ENCODE results near the gene FAM222B. TPM values are rescaled to one million over a fixed set of nuclear protein-coding genes. Genes with fewer than 3 reads are reported as not detected.

FAM222B gene
- polyA plus RNA-seq, 1 donor (not counting 4 experiments of a cell fraction or from before 2014, with no cell fraction given) = 6.5 TPM

DNA sequence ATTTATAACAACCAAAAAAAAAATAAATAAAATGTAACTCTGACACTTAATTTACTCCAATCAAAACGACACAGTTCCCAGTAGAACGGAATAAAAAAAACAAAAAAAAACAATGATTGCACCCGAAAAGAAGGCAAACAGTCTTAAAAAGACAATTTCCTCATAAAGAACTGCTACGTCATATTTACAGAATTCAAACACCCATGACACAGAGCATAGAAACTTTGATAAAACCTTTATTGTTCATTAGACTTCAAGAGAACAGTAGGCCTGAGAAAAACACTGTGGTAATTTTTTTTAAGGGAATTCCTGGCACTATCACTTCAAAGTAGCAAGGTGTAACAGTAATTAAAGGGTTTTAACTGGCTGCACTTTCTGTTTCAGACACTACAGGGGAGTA is 26.1 kb downstream of the FAM222B start:
- Histone ChIP-seq H2AFZ (ENCODE audit: control insufficient read depth, low read length) (no peak overlapping the region), H3K9me1 (ENCODE audit: control insufficient read depth, extremely low read depth, insufficient read depth, low read length) (no peaks in the 10 kb centered on the region), H3K9ac (ENCODE audit: control insufficient read depth, extremely low read depth, insufficient read depth, low read length) (no peak overlapping the region), H3K4me3 (ENCODE audit: control insufficient read depth in 2 of 3, extremely low read depth in 1 of 3, insufficient read depth in 2 of 3, low read depth in 1 of 3, low read length in 3 of 3) (no peak overlapping the region), H3K9me3 (ENCODE audit: control insufficient read depth, low read depth, low read length) (no peaks in the 10 kb centered on the region), H3K27me3 (ENCODE audit: control insufficient read depth, extremely low read depth, insufficient read depth, low read length) (no peaks in the 10 kb centered on the region), H3K4me1 (ENCODE audit: control insufficient read depth, extremely low read depth, insufficient read depth, low read length) (peaks cover under 1% of the 10 kb centered on the region), H3K4me2 (ENCODE audit: control insufficient read depth, extremely low read depth, insufficient read depth, low read depth, low read length) (no peak overlapping the region), H3K79me2 (ENCODE audit: control insufficient read depth, insufficient read depth, low read length) (peaks cover 65% of the 10 kb centered on the region), H3K27ac (ENCODE audit: control insufficient read depth, insufficient read depth, low read length) (no peak overlapping the region), H3K36me3 (ENCODE audit: control insufficient read depth in 2 of 2, extremely low read depth in 1 of 2, insufficient read depth in 2 of 2, low read length in 2 of 2) (no peaks in the 10 kb centered on the region), H4K20me1 (ENCODE audit: control insufficient read depth, extremely low read depth, insufficient read depth, low read length) (no peaks in the 10 kb centered on the region)
- TF ChIP-seq EZH2 (IDR thresholded peaks at IDR 0.05; ENCODE audit: low read length) = no peak
- TF ChIP-seq, protein P1, sequence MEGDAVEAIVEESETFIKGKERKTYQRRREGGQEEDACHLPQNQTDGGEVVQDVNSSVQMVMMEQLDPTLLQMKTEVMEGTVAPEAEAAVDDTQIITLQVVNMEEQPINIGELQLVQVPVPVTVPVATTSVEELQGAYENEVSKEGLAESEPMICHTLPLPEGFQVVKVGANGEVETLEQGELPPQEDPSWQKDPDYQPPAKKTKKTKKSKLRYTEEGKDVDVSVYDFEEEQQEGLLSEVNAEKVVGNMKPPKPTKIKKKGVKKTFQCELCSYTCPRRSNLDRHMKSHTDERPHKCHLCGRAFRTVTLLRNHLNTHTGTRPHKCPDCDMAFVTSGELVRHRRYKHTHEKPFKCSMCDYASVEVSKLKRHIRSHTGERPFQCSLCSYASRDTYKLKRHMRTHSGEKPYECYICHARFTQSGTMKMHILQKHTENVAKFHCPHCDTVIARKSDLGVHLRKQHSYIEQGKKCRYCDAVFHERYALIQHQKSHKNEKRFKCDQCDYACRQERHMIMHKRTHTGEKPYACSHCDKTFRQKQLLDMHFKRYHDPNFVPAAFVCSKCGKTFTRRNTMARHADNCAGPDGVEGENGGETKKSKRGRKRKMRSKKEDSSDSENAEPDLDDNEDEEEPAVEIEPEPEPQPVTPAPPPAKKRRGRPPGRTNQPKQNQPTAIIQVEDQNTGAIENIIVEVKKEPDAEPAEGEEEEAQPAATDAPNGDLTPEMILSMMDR (optimal IDR thresholded peaks at IDR 0.05 in 1 of 3, IDR thresholded peaks at IDR 0.05 in 1 of 3, conservative IDR thresholded peaks at IDR 0.05 in 1 of 3; ENCODE audit: extremely low read depth in 1 of 3, insufficient read depth in 2 of 3, low read length in 3 of 3) = no peak
- no peak for DNase-seq (ENCODE audit: low read depth, low spot score)
- FAIRE-seq = no peak
- dilution Hi-C loops (cut with MboI; ENCODE audit: extremely low pct_ligation_motif_present, low sequenced_read_pairs) = no loop called here

DNA sequence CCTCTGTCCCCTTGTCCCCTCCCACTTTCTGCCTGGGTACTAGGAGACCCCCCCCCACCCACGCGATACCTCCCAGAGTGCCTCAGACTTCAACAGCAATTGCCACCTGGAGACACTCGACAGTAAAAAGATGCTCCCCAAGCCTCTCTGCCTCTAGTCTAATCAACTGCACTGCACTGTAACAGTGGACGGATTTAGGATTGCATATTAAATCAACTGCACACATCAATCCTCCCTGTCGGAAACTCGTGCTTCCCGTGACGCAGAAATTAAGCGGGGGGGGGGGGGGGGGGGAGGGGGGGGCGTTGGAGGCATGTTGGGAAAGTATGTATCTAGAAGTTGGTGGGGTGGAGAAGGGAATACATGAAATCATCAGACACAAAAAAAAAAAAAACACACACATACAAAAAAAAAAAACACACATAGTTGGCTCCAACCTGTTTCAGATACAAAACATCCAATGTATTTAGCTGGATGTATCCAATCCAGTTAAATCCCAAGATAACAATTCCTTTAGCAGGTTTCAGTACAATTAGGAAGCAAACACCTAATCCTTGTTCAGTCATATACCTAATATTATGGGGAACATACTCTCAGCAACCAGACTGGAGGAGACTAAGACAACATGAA is 29.7 kb downstream of the FAM222B start:
- no peaks in the 10 kb centered on the region for H3K36me3 ChIP-seq (ENCODE audit: control insufficient read depth in 2 of 2, extremely low read depth in 1 of 2, insufficient read depth in 2 of 2, low read length in 2 of 2)
- no peaks in the 10 kb centered on the region for H3K9me1 ChIP-seq (ENCODE audit: control insufficient read depth, extremely low read depth, insufficient read depth, low read length)
- H2AFZ ChIP-seq (ENCODE audit: control insufficient read depth, low read length) = peak overlapping the region; percentile 34
- peak overlapping the region; percentile 91 for H3K9ac ChIP-seq (ENCODE audit: control insufficient read depth, extremely low read depth, insufficient read depth, low read length)
- H3K27me3 ChIP-seq (ENCODE audit: control insufficient read depth, extremely low read depth, insufficient read depth, low read length) = no peaks in the 10 kb centered on the region
- TF ChIP-seq EZH2 (IDR thresholded peaks at IDR 0.05; ENCODE audit: low read length) = no peak
- TF ChIP-seq, protein P1 (optimal IDR thresholded peaks at IDR 0.05 in 1 of 3, IDR thresholded peaks at IDR 0.05 in 1 of 3, conservative IDR thresholded peaks at IDR 0.05 in 1 of 3; ENCODE audit: extremely low read depth in 1 of 3, insufficient read depth in 2 of 3, low read length in 3 of 3) = no peak
- DNase-seq (ENCODE audit: low read depth, low spot score) (no peak), FAIRE-seq (no peak)
- dilution Hi-C loops (cut with MboI; ENCODE audit: extremely low pct_ligation_motif_present, low sequenced_read_pairs) = no loop called here
- H3K4me1 ChIP-seq (ENCODE audit: control insufficient read depth, extremely low read depth, insufficient read depth, low read length) = peaks cover 33% of the 10 kb centered on the region
- peak overlapping the region; percentile 93 for H3K27ac ChIP-seq (ENCODE audit: control insufficient read depth, insufficient read depth, low read length)
- no peaks in the 10 kb centered on the region for H3K9me3 ChIP-seq (ENCODE audit: control insufficient read depth, low read depth, low read length)
- H3K4me2 ChIP-seq (ENCODE audit: control insufficient read depth, extremely low read depth, insufficient read depth, low read depth, low read length) = peak overlapping the region; percentile 73
- peaks cover 63% of the 10 kb centered on the region for H3K79me2 ChIP-seq (ENCODE audit: control insufficient read depth, insufficient read depth, low read length)
- no peaks in the 10 kb centered on the region for H4K20me1 ChIP-seq (ENCODE audit: control insufficient read depth, extremely low read depth, insufficient read depth, low read length)
- H3K4me3 ChIP-seq (ENCODE audit: control insufficient read depth in 2 of 3, extremely low read depth in 1 of 3, insufficient read depth in 2 of 3, low read depth in 1 of 3, low read length in 3 of 3) = peak overlapping the region; percentile 78 to 100 (median 96)
